Mammary epithelial cell (primary cell): Measurements from ENCODE around the gene COX7A2.

Source experiments
- CTCF ChIP-seq, 2 donors: IDR thresholded peaks in 1 of 2; conservative IDR thresholded peaks in 1 of 2; 2 replicates each; pipeline ENCODE4 v1.5.1; 2011 to 2012; ENCODE audit warnings: inconsistent platforms in 2 of 2, low read length in 2 of 2, mild to moderate bottlenecking in 2 of 2, control low read depth in 1 of 2, low read depth in 1 of 2; ENCODE audit not compliant: insufficient read depth in 1 of 2; ENCODE audit errors: extremely low read depth in 1 of 2
- EZH2 ChIP-seq: IDR thresholded peaks from 2 replicates; pipeline ENCODE4 v1.6.1; 2012; ENCODE audit warnings: low read length, inconsistent platforms, borderline replicate concordance

- TF ChIP-seq CTCF (conservative IDR thresholded peaks at IDR 0.05 in 1 of 2, IDR thresholded peaks at IDR 0.05 in 1 of 2; ENCODE audit: extremely low read depth in 1 of 2, insufficient read depth in 1 of 2, low read depth in 1 of 2, low read length in 2 of 2) = no peak
- no peak for TF ChIP-seq EZH2
Measured at GRCh38 chr6:75235271-75235670, 8.3 kb downstream of the COX7A2 start.
